Right atrium auricular region (tissue), 2 donors: ENCODE results near the gene RNF222. TPM values are rescaled to one million over a fixed set of nuclear protein-coding genes. Genes with fewer than 3 reads are reported as not detected.

Source experiments
- DNase-seq: peaks from one replicate; pipeline ENCODE4 v3.0.0-alpha.2; 2019; ENCODE audit warnings: low spot score
- H3K27ac ChIP-seq, 2 donors: fragments of 200-600 bp; sonication (generic); 1 replicate in 1 of 2; 2 replicates in 1 of 2; pipeline ENCODE4 v1.5.1; 2016 to 2019
- H3K27me3 ChIP-seq, 2 donors: fragments of 200-600 bp; sonication (generic); one replicate each; pipeline versions ENCODE4 v1.5.1 to v1.6.0; 2017 to 2019
- H3K36me3 ChIP-seq: fragments of 200-600 bp; sonication (generic); one replicate; pipeline ENCODE4 v1.5.1; 2016
- H3K4me1 ChIP-seq, 2 donors: fragments of 200-600 bp; sonication (generic); one replicate each; pipeline versions ENCODE4 v1.5.1 to v1.6.0; 2017 to 2019
- H3K4me3 ChIP-seq, 2 donors: fragments of 200-600 bp; sonication (generic); 1 replicate in 1 of 2; 2 replicates in 1 of 2; pipeline ENCODE4 v1.5.1; 2017 to 2019; ENCODE audit warnings: mild to moderate bottlenecking in 1 of 2, moderate library complexity in 1 of 2
- H3K9me3 ChIP-seq, 2 donors: fragments of 200-600 bp; sonication (generic); one replicate each; pipeline ENCODE4 v1.5.1; 2019
- CTCF ChIP-seq, 2 donors: fragments of 200-600 bp; sonication (generic); IDR thresholded peaks; one replicate each; pipeline ENCODE4 v1.5.1; 2019; ENCODE audit warnings: antibody characterized with exemption in 2 of 2
- total RNA-seq, 2 donors: library from RNA; depleted of rRNA; stranded (reverse); fragments of >200 nt; gene quantifications; one replicate each; pipeline ENCODE4 v1.1.0, GENCODE V29; 2016

Gene RNF222
- total RNA-seq, 2 donors from 2014 or later = not detected

- TF ChIP-seq CTCF (IDR thresholded peaks at IDR 0.05) = peak in 1 of 2 donors; percentile 14
Measured at GRCh38 chr17:8430966-8431365, 33.3 kb upstream of the RNF222 start.

GRCh38 chr17:8426802-8427201 is 29.2 kb upstream of the RNF222 start:
- Histone ChIP-seq H3K27ac (no peak overlapping the region), H3K36me3 (no peaks in the 10 kb centered on the region), H3K4me1 (peaks cover 0 to 15% of the 10 kb centered on the region in 2 donors), H3K4me3 (no peak overlapping the region), H3K9me3 (peaks cover 0 to 4% of the 10 kb centered on the region in 2 donors), H3K27me3 (no peaks in the 10 kb centered on the region)
- no peak for TF ChIP-seq CTCF (IDR thresholded peaks at IDR 0.05)
- no peak for DNase-seq

More at GRCh38 chr17:8430966-8431365, 33.3 kb upstream of the RNF222 start:
- H3K36me3 ChIP-seq = no peaks in the 10 kb centered on the region
- H3K9me3 ChIP-seq = no peaks in the 10 kb centered on the region
- no peak overlapping the region for H3K4me3 ChIP-seq
- DNase-seq = peak; percentile 94
- H3K27ac ChIP-seq = peak overlapping the region; percentile 60 to 86
- H3K4me1 ChIP-seq = peaks cover 0 to 21% of the 10 kb centered on the region in 2 donors
- H3K27me3 ChIP-seq = no peaks in the 10 kb centered on the region

- Histone ChIP-seq H3K4me1 (peaks cover 0 to 9% of the 10 kb centered on the region in 2 donors), H3K9me3 (peaks cover 0 to 4% of the 10 kb centered on the region in 2 donors), H3K27ac (no peak overlapping the region), H3K27me3 (no peaks in the 10 kb centered on the region), H3K4me3 (no peak overlapping the region), H3K36me3 (no peaks in the 10 kb centered on the region)
- no peak for DNase-seq
- no peak for TF ChIP-seq CTCF (IDR thresholded peaks at IDR 0.05)
Measured at GRCh38 chr17:8426094-8426720, 28.6 kb upstream of the RNF222 start.

- TF ChIP-seq CTCF (IDR thresholded peaks at IDR 0.05) = no peak
- Histone ChIP-seq H3K4me3 (no peak overlapping the region), H3K36me3 (no peaks in the 10 kb centered on the region), H3K27me3 (no peaks in the 10 kb centered on the region), H3K9me3 (peaks cover 0 to 4% of the 10 kb centered on the region in 2 donors), H3K4me1 (peaks cover 0 to 6% of the 10 kb centered on the region in 2 donors), H3K27ac (no peak overlapping the region)
- DNase-seq = no peak
Measured at GRCh38 chr17:8421571-8421970, 23.9 kb upstream of the RNF222 start.

- Histone ChIP-seq H3K9me3 (peaks cover 0 to 4% of the 10 kb centered on the region in 2 donors), H3K27ac (peak overlapping the region; percentile 19 to 49), H3K4me1 (peaks cover 0 to 6% of the 10 kb centered on the region in 2 donors), H3K4me3 (no peak overlapping the region), H3K27me3 (no peaks in the 10 kb centered on the region), H3K36me3 (no peaks in the 10 kb centered on the region)
- TF ChIP-seq CTCF (IDR thresholded peaks at IDR 0.05) = no peak
- DNase-seq = peak; percentile 64
Measured at GRCh38 chr17:8420041-8420934, 22.7 kb upstream of the RNF222 start.
